ENCODE results near the gene DLEC1. TPM values are rescaled to one million over a fixed set of nuclear protein-coding genes. Genes with fewer than 3 reads are reported as not detected.

DLEC1 gene
- total and polyA plus RNA-seq, 2 donors (not counting 1 experiment from before 2014, with no cell fraction given): 0.52 to 2.1 TPM

DNA sequence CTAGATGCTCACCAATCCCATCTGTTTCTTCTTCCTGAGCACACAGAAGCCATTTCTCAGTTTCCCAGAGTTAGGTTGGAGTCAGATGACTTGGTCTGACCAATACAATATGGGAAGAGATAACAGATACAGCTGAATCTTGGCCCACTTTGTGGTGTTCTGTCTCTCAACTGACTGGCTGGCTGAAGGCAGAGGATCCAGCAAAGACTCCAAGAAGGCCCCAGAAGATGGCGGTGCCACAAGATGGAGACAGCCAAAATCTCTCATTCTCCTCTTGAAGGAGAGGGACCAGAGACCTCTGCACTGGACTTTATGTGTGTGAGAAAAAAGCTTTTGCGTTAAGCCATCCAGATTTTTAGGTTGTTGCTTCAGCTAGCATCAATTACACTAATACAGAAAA is 118.1 kb downstream of the DLEC1 start:
- no peaks in the 10 kb centered on the region for H3K79me2 ChIP-seq (ENCODE audit: control insufficient read depth, insufficient read depth, low read length)
- Mint-ChIP-seq H3K4me1 (peaks cover 17% of the 10 kb centered on the region), H3K9me3 (ENCODE audit: insufficient read depth) (no peaks in the 10 kb centered on the region), H3K4me3 (no peak overlapping the region), H3K27ac (no peak overlapping the region), H3K27me3 (no peaks in the 10 kb centered on the region)
- CTCF ChIA-PET: no interaction called here
- intact Hi-C loops (cut with micrococcal nuclease): no loop called here
- no peak overlapping the region for H3K4me2 ChIP-seq (replicated peaks; ENCODE audit: low read depth, low read length, poor library complexity, severe bottlenecking)
- POLR2A ChIA-PET: no interaction called here
- H3K9me3 ChIP-seq (ENCODE audit: control extremely low read depth in 1 of 3, control insufficient read depth in 2 of 3, insufficient read depth in 1 of 3, low read length in 2 of 3): no peaks in the 10 kb centered on the region
- DNase-seq (no peak), ATAC-seq (ENCODE audit: low read depth) (no peak)
- no peaks in the 10 kb centered on the region for H3K36me3 ChIP-seq (replicated peaks in 1 of 2; ENCODE audit: control extremely low read depth in 1 of 2, control insufficient read depth in 1 of 2, extremely low read depth in 1 of 2, insufficient read depth in 2 of 2, low read length in 1 of 2)
- no peaks in the 10 kb centered on the region for H3K27me3 ChIP-seq (replicated peaks in 1 of 4; ENCODE audit: control extremely low read depth in 1 of 4, control insufficient read depth in 3 of 4, insufficient read depth in 4 of 4, low read length in 3 of 4)
- H3K4me1 ChIP-seq (ENCODE audit: control insufficient read depth in 2 of 2, insufficient read depth in 2 of 2, low read length in 2 of 2): peaks cover 11 to 14% of the 10 kb centered on the region in 2 donors
- no peak overlapping the region for H2AFZ ChIP-seq (ENCODE audit: insufficient read depth, low read depth, low read length, poor library complexity, severe bottlenecking)
- no peak overlapping the region for H3K9ac ChIP-seq (ENCODE audit: low read length)
- no peaks in the 10 kb centered on the region for H4K20me1 ChIP-seq (ENCODE audit: control insufficient read depth, insufficient read depth, low read length, poor library complexity, severe bottlenecking)
- H3K4me3 ChIP-seq (ENCODE audit: control extremely low read depth in 1 of 5, extremely low read depth in 1 of 5, insufficient read depth in 1 of 5, low read depth in 2 of 5, low read length in 4 of 5): no peak overlapping the region
- WGBS (ENCODE audit: insufficient coverage): no CpG with 5 or more reads among the region's 2 CpGs
- H3K27ac ChIP-seq (ENCODE audit: low read length in 2 of 2): no peak overlapping the region
- TF ChIP-seq EZH2 (IDR thresholded peaks at IDR 0.05; ENCODE audit: borderline replicate concordance, insufficient read depth, low read depth, low read length, poor library complexity, severe bottlenecking): no peak
- TF ChIP-seq, protein P1, sequence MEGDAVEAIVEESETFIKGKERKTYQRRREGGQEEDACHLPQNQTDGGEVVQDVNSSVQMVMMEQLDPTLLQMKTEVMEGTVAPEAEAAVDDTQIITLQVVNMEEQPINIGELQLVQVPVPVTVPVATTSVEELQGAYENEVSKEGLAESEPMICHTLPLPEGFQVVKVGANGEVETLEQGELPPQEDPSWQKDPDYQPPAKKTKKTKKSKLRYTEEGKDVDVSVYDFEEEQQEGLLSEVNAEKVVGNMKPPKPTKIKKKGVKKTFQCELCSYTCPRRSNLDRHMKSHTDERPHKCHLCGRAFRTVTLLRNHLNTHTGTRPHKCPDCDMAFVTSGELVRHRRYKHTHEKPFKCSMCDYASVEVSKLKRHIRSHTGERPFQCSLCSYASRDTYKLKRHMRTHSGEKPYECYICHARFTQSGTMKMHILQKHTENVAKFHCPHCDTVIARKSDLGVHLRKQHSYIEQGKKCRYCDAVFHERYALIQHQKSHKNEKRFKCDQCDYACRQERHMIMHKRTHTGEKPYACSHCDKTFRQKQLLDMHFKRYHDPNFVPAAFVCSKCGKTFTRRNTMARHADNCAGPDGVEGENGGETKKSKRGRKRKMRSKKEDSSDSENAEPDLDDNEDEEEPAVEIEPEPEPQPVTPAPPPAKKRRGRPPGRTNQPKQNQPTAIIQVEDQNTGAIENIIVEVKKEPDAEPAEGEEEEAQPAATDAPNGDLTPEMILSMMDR (IDR thresholded peaks at IDR 0.05): no peak

DNA sequence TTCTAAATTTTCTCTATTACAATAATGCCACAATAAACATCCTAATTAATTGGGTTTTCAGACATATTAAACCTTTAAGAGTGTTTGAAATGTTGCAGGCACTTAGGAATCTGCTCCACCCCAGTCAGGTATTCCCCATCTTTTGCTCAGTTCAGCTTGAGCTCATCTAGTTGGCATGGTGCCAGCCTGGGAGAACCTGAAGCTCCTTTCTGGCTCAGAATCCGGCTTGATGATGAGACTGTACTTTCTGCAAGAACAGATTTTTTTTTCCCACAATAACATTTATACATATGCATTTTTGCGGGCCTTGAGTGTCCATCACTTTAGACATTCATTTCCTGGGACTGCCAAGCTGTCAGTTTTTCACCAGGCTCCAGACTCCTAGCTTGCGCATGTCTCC is 118.6 kb downstream of the DLEC1 start:
- ATAC-seq (ENCODE audit: low read depth) (no peak), DNase-seq (no peak)
- CTCF ChIA-PET: no interaction called here
- Histone ChIP-seq H3K79me2 (ENCODE audit: control insufficient read depth, insufficient read depth, low read length) (no peaks in the 10 kb centered on the region), H3K27ac (ENCODE audit: low read length in 2 of 2) (no peak overlapping the region), H3K4me2 (replicated peaks; ENCODE audit: low read depth, low read length, poor library complexity, severe bottlenecking) (no peak overlapping the region), H3K4me1 (ENCODE audit: control insufficient read depth in 2 of 2, insufficient read depth in 2 of 2, low read length in 2 of 2) (peaks cover 11 to 12% of the 10 kb centered on the region in 2 donors), H3K9me3 (ENCODE audit: control extremely low read depth in 1 of 3, control insufficient read depth in 2 of 3, insufficient read depth in 1 of 3, low read length in 2 of 3) (no peaks in the 10 kb centered on the region), H3K9ac (ENCODE audit: low read length) (no peak overlapping the region), H3K36me3 (replicated peaks in 1 of 2; ENCODE audit: control extremely low read depth in 1 of 2, control insufficient read depth in 1 of 2, extremely low read depth in 1 of 2, insufficient read depth in 2 of 2, low read length in 1 of 2) (no peaks in the 10 kb centered on the region), H2AFZ (ENCODE audit: insufficient read depth, low read depth, low read length, poor library complexity, severe bottlenecking) (no peak overlapping the region), H3K4me3 (ENCODE audit: control extremely low read depth in 1 of 5, extremely low read depth in 1 of 5, insufficient read depth in 1 of 5, low read depth in 2 of 5, low read length in 4 of 5) (no peak overlapping the region), H4K20me1 (ENCODE audit: control insufficient read depth, insufficient read depth, low read length, poor library complexity, severe bottlenecking) (no peaks in the 10 kb centered on the region), H3K27me3 (replicated peaks in 1 of 4; ENCODE audit: control extremely low read depth in 1 of 4, control insufficient read depth in 3 of 4, insufficient read depth in 4 of 4, low read length in 3 of 4) (no peaks in the 10 kb centered on the region)
- WGBS (ENCODE audit: insufficient coverage): 100% methylated on average over 1 of the region's 3 CpGs
- TF ChIP-seq, protein P1 (IDR thresholded peaks at IDR 0.05): no peak
- no peak for TF ChIP-seq EZH2 (IDR thresholded peaks at IDR 0.05; ENCODE audit: borderline replicate concordance, insufficient read depth, low read depth, low read length, poor library complexity, severe bottlenecking)
- POLR2A ChIA-PET: no interaction called here
- Mint-ChIP-seq H3K4me3 (no peak overlapping the region), H3K27ac (no peak overlapping the region), H3K27me3 (no peaks in the 10 kb centered on the region), H3K9me3 (ENCODE audit: insufficient read depth) (no peaks in the 10 kb centered on the region), H3K4me1 (peaks cover 16% of the 10 kb centered on the region)
- intact Hi-C loops (cut with micrococcal nuclease): no loop called here

Data from B cell (primary cell).